Measurements from ENCODE around the gene MTHFD2. TPM values are rescaled to one million over a fixed set of nuclear protein-coding genes. Genes with fewer than 3 reads are reported as not detected.

The MTHFD2 gene
- total RNA-seq, 2 experiments from 2014 or later, result 264 to 277 TPM

GRCh38 chr2:74255660-74256213, 57.3 kb downstream of the MTHFD2 start:
- POLR2A ChIA-PET, result no interaction called here
- no peaks in the 10 kb centered on the region for H3K36me3 Mint-ChIP-seq (ENCODE audit: low read depth)

DNA sequence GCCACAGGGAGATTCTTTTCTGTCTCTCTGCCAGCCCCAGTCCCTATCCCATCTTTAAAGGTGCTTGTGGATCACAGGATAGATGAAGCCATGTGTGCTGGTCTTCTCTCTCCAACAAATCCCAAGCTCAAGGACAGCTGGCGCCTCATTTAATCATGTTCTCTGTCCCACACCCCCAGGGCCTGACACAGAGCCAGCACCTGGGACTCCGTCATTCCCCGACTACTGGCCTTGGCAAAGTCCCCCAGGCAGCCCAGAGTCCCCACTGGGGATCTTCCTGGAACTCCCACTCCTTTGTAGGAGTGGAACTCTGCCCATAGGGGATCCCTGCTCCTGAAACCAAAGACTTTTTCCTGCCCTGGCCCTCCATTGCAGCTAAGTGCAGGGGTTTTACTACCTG, 60.8 kb downstream of the MTHFD2 start:
- peaks cover 3% of the 10 kb centered on the region for H3K4me1 Mint-ChIP-seq
- H3K36me3 Mint-ChIP-seq (ENCODE audit: low read depth), result no peaks in the 10 kb centered on the region
- H3K9me3 Mint-ChIP-seq, result no peaks in the 10 kb centered on the region
- POLR2A ChIA-PET, result no interaction called here
- no peak overlapping the region for H3K4me3 Mint-ChIP-seq
- no peaks in the 10 kb centered on the region for H3K27me3 Mint-ChIP-seq
- no peak for DNase-seq
- H3K27ac Mint-ChIP-seq, result no peak overlapping the region
- CTCF ChIA-PET, result interaction anchor here (1.0 to 1.9 kb wide), 3 partner anchors 10 to 435 kb away, joined by 3 to 7 read pairs (median 5); no protein-coding TSS in a partner anchor

More at GRCh38 chr2:74255660-74256213, 57.3 kb downstream of the MTHFD2 start:
- no peaks in the 10 kb centered on the region for H3K4me1 Mint-ChIP-seq
- no peak for DNase-seq
- CTCF ChIA-PET, result interaction anchor here (2.8 kb wide), 1 partner anchor 79 kb away, joined by 15 read pairs; no protein-coding TSS in a partner anchor
- no peak overlapping the region for H3K27ac Mint-ChIP-seq
- H3K4me3 Mint-ChIP-seq, result no peak overlapping the region
- H3K27me3 Mint-ChIP-seq, result no peaks in the 10 kb centered on the region
- no peaks in the 10 kb centered on the region for H3K9me3 Mint-ChIP-seq

DNA sequence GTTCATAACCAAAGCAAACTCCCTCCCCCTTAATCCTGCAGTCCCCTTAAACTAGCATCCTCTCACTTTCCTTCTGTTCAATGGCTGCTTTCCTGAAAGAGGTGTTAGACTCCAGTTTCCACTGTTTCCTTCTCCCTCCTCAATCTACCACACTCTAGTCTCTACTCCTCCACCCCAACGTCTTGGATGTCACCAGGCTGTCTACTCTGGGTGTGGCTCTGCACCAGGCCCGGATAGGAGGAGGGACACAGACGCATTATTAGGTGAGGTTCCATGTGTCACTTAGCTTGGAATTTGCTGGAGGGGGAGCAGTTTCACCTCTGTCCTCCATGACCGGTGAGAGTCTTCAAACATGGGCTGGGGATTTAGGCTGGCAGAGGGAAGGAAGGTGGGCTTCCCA, 61.3 kb downstream of the MTHFD2 start:
- Mint-ChIP-seq H3K4me3 (no peak overlapping the region), H3K4me1 (peaks cover 7% of the 10 kb centered on the region), H3K36me3 (ENCODE audit: low read depth) (no peaks in the 10 kb centered on the region), H3K27ac (no peak overlapping the region), H3K27me3 (no peaks in the 10 kb centered on the region), H3K9me3 (no peaks in the 10 kb centered on the region)
- POLR2A ChIA-PET, result no interaction called here
- CTCF ChIA-PET, result interaction anchor here (1.9 kb wide), 1 partner anchor 10 kb away, joined by 7 read pairs; no protein-coding TSS in a partner anchor
- DNase-seq, result no peak

- H3K9me3 Mint-ChIP-seq, result no peaks in the 10 kb centered on the region
- CTCF ChIA-PET, result interaction anchor here (1.5 kb wide), 1 partner anchor 14 kb away, joined by 3 read pairs; no protein-coding TSS in a partner anchor
- DNase-seq, result no peak
- POLR2A ChIA-PET, result no interaction called here
- H3K4me1 Mint-ChIP-seq, result peaks cover 10% of the 10 kb centered on the region
- H3K27ac Mint-ChIP-seq, result no peak overlapping the region
- H3K36me3 Mint-ChIP-seq (ENCODE audit: low read depth), result no peaks in the 10 kb centered on the region
- H3K4me3 Mint-ChIP-seq, result no peak overlapping the region
- H3K27me3 Mint-ChIP-seq, result no peaks in the 10 kb centered on the region
Measured at GRCh38 chr2:74260495-74260894, 62.1 kb downstream of the MTHFD2 start.

GRCh38 chr2:74261204-74261864, 62.9 kb downstream of the MTHFD2 start:
- no peak overlapping the region for H3K4me3 Mint-ChIP-seq
- H3K27ac Mint-ChIP-seq, result no peak overlapping the region
- ChIA-PET POLR2A (no interaction called here), CTCF (interaction anchor here (0.6 to 1.5 kb wide), 2 partner anchors 15 to 29 kb away, joined by 3 to 5 read pairs; no protein-coding TSS in a partner anchor)
- no peaks in the 10 kb centered on the region for H3K9me3 Mint-ChIP-seq
- H3K27me3 Mint-ChIP-seq, result no peaks in the 10 kb centered on the region
- H3K36me3 Mint-ChIP-seq (ENCODE audit: low read depth), result no peaks in the 10 kb centered on the region
- H3K4me1 Mint-ChIP-seq, result peaks cover 17% of the 10 kb centered on the region
- no peak for DNase-seq

DNA sequence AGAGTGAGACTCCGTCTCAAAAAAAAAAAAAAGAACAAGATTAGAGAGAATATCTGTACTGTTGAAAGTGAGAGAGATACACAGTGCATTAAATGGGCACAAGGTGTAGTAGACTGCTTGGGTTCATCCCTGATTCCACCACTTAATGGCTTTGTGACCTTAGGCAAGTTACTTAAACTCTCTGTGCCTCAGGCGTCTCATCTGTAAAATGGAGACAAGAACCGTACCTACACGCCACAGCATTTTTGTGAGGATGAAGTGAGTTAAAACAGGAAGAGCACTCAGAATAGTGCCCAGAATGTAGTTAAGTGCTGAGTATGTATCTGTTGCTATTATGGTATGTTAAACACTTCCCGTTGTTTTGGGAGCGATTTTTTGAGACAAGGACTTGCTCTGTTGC, 64.3 kb downstream of the MTHFD2 start:
- Mint-ChIP-seq H3K4me3 (no peak overlapping the region), H3K9me3 (no peaks in the 10 kb centered on the region), H3K27ac (no peak overlapping the region), H3K27me3 (no peaks in the 10 kb centered on the region), H3K4me1 (peaks cover 27% of the 10 kb centered on the region), H3K36me3 (ENCODE audit: low read depth) (no peaks in the 10 kb centered on the region)
- no peak for DNase-seq
- POLR2A ChIA-PET, result no interaction called here
- CTCF ChIA-PET, result no interaction called here

- peaks cover 31% of the 10 kb centered on the region for H3K4me1 Mint-ChIP-seq
- no peak overlapping the region for H3K27ac Mint-ChIP-seq
- H3K4me3 Mint-ChIP-seq, result no peak overlapping the region
- ChIA-PET POLR2A (no interaction called here), CTCF (interaction anchor here (2.0 to 5.5 kb wide), 2 partner anchors 15 to 70 kb away, joined by 10 to 69 read pairs; no protein-coding TSS in a partner anchor)
- no peaks in the 10 kb centered on the region for H3K27me3 Mint-ChIP-seq
- no peak for DNase-seq
- H3K36me3 Mint-ChIP-seq (ENCODE audit: low read depth), result no peaks in the 10 kb centered on the region
- no peaks in the 10 kb centered on the region for H3K9me3 Mint-ChIP-seq
Measured at GRCh38 chr2:74264281-74264680, 65.9 kb downstream of the MTHFD2 start.

DNA sequence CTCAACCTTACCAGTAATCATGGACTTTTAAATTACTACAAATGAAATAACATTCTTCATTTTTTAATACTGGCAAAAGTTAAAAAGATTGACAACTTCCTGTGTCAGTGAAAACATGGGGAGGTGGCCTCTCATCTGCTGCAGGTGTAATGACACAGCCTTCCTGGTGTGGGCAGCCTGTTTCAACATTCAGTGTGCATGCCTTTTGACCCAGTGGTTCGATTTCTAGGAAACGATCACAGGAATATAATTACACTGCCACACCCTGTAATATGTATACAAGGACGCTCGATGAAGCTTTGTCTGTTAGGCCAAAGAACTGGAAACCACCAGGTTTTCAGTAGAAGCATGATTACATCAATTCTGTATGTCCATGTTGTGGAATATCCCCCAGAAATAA, 68.7 kb downstream of the MTHFD2 start:
- no peaks in the 10 kb centered on the region for H3K27me3 Mint-ChIP-seq
- DNase-seq, result peak; percentile 80
- peaks cover 2% of the 10 kb centered on the region for H3K36me3 Mint-ChIP-seq (ENCODE audit: low read depth)
- peaks cover 31% of the 10 kb centered on the region for H3K4me1 Mint-ChIP-seq
- H3K27ac Mint-ChIP-seq, result peak overlapping the region; percentile 85
- CTCF ChIA-PET, result interaction anchor here (0.6 to 5.5 kb wide), 11 partner anchors 14 to 440 kb away, joined by 3 to 69 read pairs (median 3); no protein-coding TSS in a partner anchor
- POLR2A ChIA-PET, result interaction anchor here (0.6 to 1.5 kb wide), 4 partner anchors 68 to 286 kb away, joined by 3 to 6 read pairs (median 4); no protein-coding TSS in a partner anchor
- no peak overlapping the region for H3K4me3 Mint-ChIP-seq
- no peaks in the 10 kb centered on the region for H3K9me3 Mint-ChIP-seq

Other genes starting within 250 kb of the MTHFD2 start
- gene TET3, start 213.7 kb upstream of the MTHFD2 start, total RNA-seq, result 10 to 100 TPM; 10.1 to 10.7 TPM
- gene BOLA3, start 50.7 kb upstream of the MTHFD2 start, total RNA-seq, result 10 to 100 TPM; 46.5 to 55.4 TPM
- 100 to 1,000 TPM; 188 to 193 TPM for gene MOB1A, start 19.7 kb upstream of the MTHFD2 start, total RNA-seq
- 1 to 10 TPM; 2.5 to 3.4 TPM for gene SLC4A5, start 144.8 kb downstream of the MTHFD2 start, total RNA-seq
- 10 to 100 TPM; 88.9 to 99.7 TPM for gene DCTN1, start 181.7 kb downstream of the MTHFD2 start, total RNA-seq
- 1 to 10 TPM; 1.2 to 1.6 TPM for gene C2orf81, start 223.0 kb downstream of the MTHFD2 start, total RNA-seq
- gene WDR54, start 223.1 kb downstream of the MTHFD2 start, total RNA-seq, result 100 to 1,000 TPM; 102 to 105 TPM
- gene RTKN, start 243.3 kb downstream of the MTHFD2 start, total RNA-seq, result 1 to 10 TPM; 1.1 TPM